ENCODE measurements around the gene GNGT1. TPM values are rescaled to one million over a fixed set of nuclear protein-coding genes. Genes with fewer than 3 reads are reported as not detected.

Gene GNGT1
- polyA plus RNA-seq, 1 experiment, result not detected

GRCh38 chr7:93883078-93883916, 23.1 kb upstream of the GNGT1 start:
- TF ChIP-seq CTCF (IDR thresholded peaks at IDR 0.05; ENCODE audit: insufficient read depth, low read depth, low read length), result no peak
- Histone ChIP-seq H3K27me3 (ENCODE audit: control insufficient read depth, insufficient read depth, low read length) (no peaks in the 10 kb centered on the region), H3K4me3 (ENCODE audit: low read depth, low read length) (no peak overlapping the region), H3K36me3 (ENCODE audit: control insufficient read depth, insufficient read depth, low read length) (no peaks in the 10 kb centered on the region)
- DNase-seq (ENCODE audit: low read depth), result no peak
- ChIA-PET CTCF (interaction anchor here (0.6 to 1.2 kb wide), 3 partner anchors 9 to 334 kb away, joined by 3 read pairs; no protein-coding TSS in a partner anchor), POLR2A (no interaction called here)

- DNase-seq (ENCODE audit: low read depth), result no peak
- POLR2A ChIA-PET, result no interaction called here
- Histone ChIP-seq H3K27me3 (ENCODE audit: control insufficient read depth, insufficient read depth, low read length) (no peaks in the 10 kb centered on the region), H3K4me3 (ENCODE audit: low read depth, low read length) (no peak overlapping the region), H3K36me3 (ENCODE audit: control insufficient read depth, insufficient read depth, low read length) (no peaks in the 10 kb centered on the region)
- CTCF ChIA-PET, result interaction anchor here (0.7 kb wide), 1 partner anchor 8 kb away, joined by 3 read pairs; no protein-coding TSS in a partner anchor
- no peak for TF ChIP-seq CTCF (IDR thresholded peaks at IDR 0.05; ENCODE audit: insufficient read depth, low read depth, low read length)
Measured at GRCh38 chr7:93883917-93884345, 22.4 kb upstream of the GNGT1 start.

GRCh38 chr7:93884541-93884940, 21.8 kb upstream of the GNGT1 start:
- no peaks in the 10 kb centered on the region for H3K36me3 ChIP-seq (ENCODE audit: control insufficient read depth, insufficient read depth, low read length)
- no peaks in the 10 kb centered on the region for H3K27me3 ChIP-seq (ENCODE audit: control insufficient read depth, insufficient read depth, low read length)
- TF ChIP-seq CTCF (IDR thresholded peaks at IDR 0.05; ENCODE audit: insufficient read depth, low read depth, low read length), result no peak
- ChIA-PET POLR2A (no interaction called here), CTCF (no interaction called here)
- DNase-seq (ENCODE audit: low read depth), result no peak
- H3K4me3 ChIP-seq (ENCODE audit: low read depth, low read length), result no peak overlapping the region

- ChIA-PET POLR2A (no interaction called here), CTCF (interaction anchor here (1.6 to 1.9 kb wide), 2 partner anchors 12 to 90 kb away, joined by 5 to 7 read pairs; no protein-coding TSS in a partner anchor)
- no peak for TF ChIP-seq CTCF (IDR thresholded peaks at IDR 0.05; ENCODE audit: insufficient read depth, low read depth, low read length)
- no peaks in the 10 kb centered on the region for H3K36me3 ChIP-seq (ENCODE audit: control insufficient read depth, insufficient read depth, low read length)
- DNase-seq (ENCODE audit: low read depth), result no peak
- H3K4me3 ChIP-seq (ENCODE audit: low read depth, low read length), result no peak overlapping the region
- no peaks in the 10 kb centered on the region for H3K27me3 ChIP-seq (ENCODE audit: control insufficient read depth, insufficient read depth, low read length)
Measured at GRCh38 chr7:93889261-93889660, 17.1 kb upstream of the GNGT1 start.

GRCh38 chr7:93890041-93890463, 16.3 kb upstream of the GNGT1 start:
- no peak for TF ChIP-seq CTCF (IDR thresholded peaks at IDR 0.05; ENCODE audit: insufficient read depth, low read depth, low read length)
- ChIA-PET CTCF (interaction anchor here (1.6 to 3.5 kb wide), 3 partner anchors 11 to 91 kb away, joined by 5 to 15 read pairs (median 7); no protein-coding TSS in a partner anchor), POLR2A (no interaction called here)
- no peak for DNase-seq (ENCODE audit: low read depth)
- Histone ChIP-seq H3K4me3 (ENCODE audit: low read depth, low read length) (peak overlapping the region; percentile 57), H3K27me3 (ENCODE audit: control insufficient read depth, insufficient read depth, low read length) (no peaks in the 10 kb centered on the region), H3K36me3 (ENCODE audit: control insufficient read depth, insufficient read depth, low read length) (no peaks in the 10 kb centered on the region)
